ENCODE measurements around the gene ADPRS.

- TF ChIP-seq POLR2A (IDR thresholded peaks at IDR 0.05) (no peak), CTCF (IDR thresholded peaks at IDR 0.05) (no peak)
Measured at GRCh38 chr1:36125129-36125991, 36.7 kb downstream of the ADPRS start, which contains the start of gene COL8A2.

Data from lower leg skin (tissue), 3 donors.